ENCODE data around the gene ARFIP1.

ARFIP1 gene

GRCh38 chr4:152921284-152921683 is 141.5 kb downstream of the ARFIP1 start:
- Histone ChIP-seq H3K79me1 (ENCODE audit: low read depth, low read length) (no peaks in the 10 kb centered on the region), H3K18ac (ENCODE audit: low read length) (no peak overlapping the region), H3K4me3 (ENCODE audit: low read length in 2 of 2) (no peak overlapping the region), H3K27me3 (ENCODE audit: control insufficient read depth in 3 of 3, insufficient read depth in 3 of 3, low read depth in 1 of 3, low read length in 3 of 3) (no peaks in the 10 kb centered on the region), H3K4ac (ENCODE audit: low read length) (no peak overlapping the region), H3K36me3 (replicated peaks in 1 of 2; ENCODE audit: control insufficient read depth in 2 of 2, insufficient read depth in 2 of 2, low read length in 2 of 2) (peaks cover 0 to 2% of the 10 kb centered on the region in 2 donors), H3K23ac (ENCODE audit: low read depth, low read length, poor library complexity) (no peak overlapping the region), H3K4me1 (ENCODE audit: control insufficient read depth in 2 of 2, insufficient read depth in 1 of 2, low read depth in 1 of 2, low read length in 2 of 2) (no peaks in the 10 kb centered on the region), H2BK15ac (ENCODE audit: low read length) (no peak overlapping the region), H3K4me2 (ENCODE audit: insufficient read depth, low read length, poor library complexity, severe bottlenecking) (no peak overlapping the region), H2BK5ac (ENCODE audit: low read length) (no peak overlapping the region), H2BK120ac (ENCODE audit: low read depth, low read length) (no peak overlapping the region), H3K9me3 (replicated peaks in 1 of 2; ENCODE audit: control insufficient read depth in 2 of 2, insufficient read depth in 1 of 2, low read depth in 1 of 2, low read length in 2 of 2) (peaks cover 8 to 29% of the 10 kb centered on the region in 2 donors), H3K14ac (ENCODE audit: low read length) (no peak overlapping the region), H3K9ac (ENCODE audit: low read depth, low read length, poor library complexity) (no peak overlapping the region), H3K27ac (replicated peaks; ENCODE audit: low read length) (no peak overlapping the region), H2BK12ac (ENCODE audit: low read length) (no peak overlapping the region), H4K8ac (ENCODE audit: low read depth, low read length) (no peak overlapping the region), H2AK5ac (ENCODE audit: low read depth, low read length) (no peak overlapping the region), H4K91ac (ENCODE audit: low read depth, low read length, poor library complexity) (no peak overlapping the region), H2AFZ (ENCODE audit: low read length) (no peak overlapping the region)
- DNase-seq (ENCODE audit: low spot score) = no peak

GRCh38 chr4:152925851-152926250 is 146.1 kb downstream of the ARFIP1 start:
- no peak for DNase-seq (ENCODE audit: low spot score)
- no peaks in the 10 kb centered on the region for H3K27me3 ChIP-seq (ENCODE audit: control insufficient read depth in 3 of 3, insufficient read depth in 3 of 3, low read depth in 1 of 3, low read length in 3 of 3)
- H3K79me1 ChIP-seq (ENCODE audit: low read depth, low read length) = no peaks in the 10 kb centered on the region
- H3K4me2 ChIP-seq (ENCODE audit: insufficient read depth, low read length, poor library complexity, severe bottlenecking) = no peak overlapping the region
- no peaks in the 10 kb centered on the region for H3K9me3 ChIP-seq (replicated peaks in 1 of 2; ENCODE audit: control insufficient read depth in 2 of 2, insufficient read depth in 1 of 2, low read depth in 1 of 2, low read length in 2 of 2)
- H2BK12ac ChIP-seq (ENCODE audit: low read length) = no peak overlapping the region
- H2AK5ac ChIP-seq (ENCODE audit: low read depth, low read length) = no peak overlapping the region
- H3K9ac ChIP-seq (ENCODE audit: low read depth, low read length, poor library complexity) = no peak overlapping the region
- no peak overlapping the region for H2BK120ac ChIP-seq (ENCODE audit: low read depth, low read length)
- WGBS, 2 donors (ENCODE audit: extremely low coverage in 2 of 2, insufficient read length in 2 of 2, insufficient replicate concordance in 1 of 2) = no CpG with 5 or more reads among the region's 1 CpG
- H2BK5ac ChIP-seq (ENCODE audit: low read length) = no peak overlapping the region
- H2BK15ac ChIP-seq (ENCODE audit: low read length) = no peak overlapping the region
- no peak overlapping the region for H3K4me3 ChIP-seq (ENCODE audit: low read length in 2 of 2)
- no peak overlapping the region for H3K18ac ChIP-seq (ENCODE audit: low read length)
- no peak overlapping the region for H3K4ac ChIP-seq (ENCODE audit: low read length)
- H4K8ac ChIP-seq (ENCODE audit: low read depth, low read length) = no peak overlapping the region
- peaks cover 2 to 3% of the 10 kb centered on the region in 2 donors for H3K4me1 ChIP-seq (ENCODE audit: control insufficient read depth in 2 of 2, insufficient read depth in 1 of 2, low read depth in 1 of 2, low read length in 2 of 2)
- no peak overlapping the region for H3K27ac ChIP-seq (replicated peaks; ENCODE audit: low read length)
- no peak overlapping the region for H2AFZ ChIP-seq (ENCODE audit: low read length)
- H4K91ac ChIP-seq (ENCODE audit: low read depth, low read length, poor library complexity) = no peak overlapping the region
- H3K23ac ChIP-seq (ENCODE audit: low read depth, low read length, poor library complexity) = no peak overlapping the region
- H3K14ac ChIP-seq (ENCODE audit: low read length) = no peak overlapping the region
- H3K36me3 ChIP-seq (replicated peaks in 1 of 2; ENCODE audit: control insufficient read depth in 2 of 2, insufficient read depth in 2 of 2, low read length in 2 of 2) = no peaks in the 10 kb centered on the region

GRCh38 chr4:152926959-152927358 is 147.2 kb downstream of the ARFIP1 start:
- Histone ChIP-seq H3K4me3 (ENCODE audit: low read length in 2 of 2) (no peak overlapping the region), H3K9ac (ENCODE audit: low read depth, low read length, poor library complexity) (no peak overlapping the region), H2BK12ac (ENCODE audit: low read length) (no peak overlapping the region), H4K8ac (ENCODE audit: low read depth, low read length) (no peak overlapping the region), H2BK15ac (ENCODE audit: low read length) (no peak overlapping the region), H3K4me1 (ENCODE audit: control insufficient read depth in 2 of 2, insufficient read depth in 1 of 2, low read depth in 1 of 2, low read length in 2 of 2) (peaks cover 2 to 3% of the 10 kb centered on the region in 2 donors), H2BK120ac (ENCODE audit: low read depth, low read length) (no peak overlapping the region), H3K79me1 (ENCODE audit: low read depth, low read length) (no peaks in the 10 kb centered on the region), H3K14ac (ENCODE audit: low read length) (no peak overlapping the region), H2AK5ac (ENCODE audit: low read depth, low read length) (no peak overlapping the region), H3K4ac (ENCODE audit: low read length) (no peak overlapping the region), H3K27me3 (ENCODE audit: control insufficient read depth in 3 of 3, insufficient read depth in 3 of 3, low read depth in 1 of 3, low read length in 3 of 3) (no peaks in the 10 kb centered on the region), H4K91ac (ENCODE audit: low read depth, low read length, poor library complexity) (no peak overlapping the region), H3K18ac (ENCODE audit: low read length) (no peak overlapping the region), H3K9me3 (replicated peaks in 1 of 2; ENCODE audit: control insufficient read depth in 2 of 2, insufficient read depth in 1 of 2, low read depth in 1 of 2, low read length in 2 of 2) (no peaks in the 10 kb centered on the region), H3K27ac (replicated peaks; ENCODE audit: low read length) (no peak overlapping the region), H3K23ac (ENCODE audit: low read depth, low read length, poor library complexity) (no peak overlapping the region), H3K36me3 (replicated peaks in 1 of 2; ENCODE audit: control insufficient read depth in 2 of 2, insufficient read depth in 2 of 2, low read length in 2 of 2) (no peaks in the 10 kb centered on the region), H2BK5ac (ENCODE audit: low read length) (no peak overlapping the region), H3K4me2 (ENCODE audit: insufficient read depth, low read length, poor library complexity, severe bottlenecking) (no peak overlapping the region), H2AFZ (ENCODE audit: low read length) (no peak overlapping the region)
- no peak for DNase-seq (ENCODE audit: low spot score)
- no CpG with 5 or more reads among the region's 4 CpGs for WGBS, 2 donors (ENCODE audit: extremely low coverage in 2 of 2, insufficient read length in 2 of 2, insufficient replicate concordance in 1 of 2)

- no peak overlapping the region for H2BK15ac ChIP-seq (ENCODE audit: low read length)
- H3K4ac ChIP-seq (ENCODE audit: low read length) = no peak overlapping the region
- H3K27ac ChIP-seq (replicated peaks; ENCODE audit: low read length) = no peak overlapping the region
- no peak overlapping the region for H4K8ac ChIP-seq (ENCODE audit: low read depth, low read length)
- no peaks in the 10 kb centered on the region for H3K9me3 ChIP-seq (replicated peaks in 1 of 2; ENCODE audit: control insufficient read depth in 2 of 2, insufficient read depth in 1 of 2, low read depth in 1 of 2, low read length in 2 of 2)
- H3K4me1 ChIP-seq (ENCODE audit: control insufficient read depth in 2 of 2, insufficient read depth in 1 of 2, low read depth in 1 of 2, low read length in 2 of 2) = peaks cover 2 to 3% of the 10 kb centered on the region in 2 donors
- H2BK120ac ChIP-seq (ENCODE audit: low read depth, low read length) = no peak overlapping the region
- H4K91ac ChIP-seq (ENCODE audit: low read depth, low read length, poor library complexity) = no peak overlapping the region
- peaks cover 0 to 3% (median 0%) of the 10 kb centered on the region in 3 experiments for H3K27me3 ChIP-seq (ENCODE audit: control insufficient read depth in 3 of 3, insufficient read depth in 3 of 3, low read depth in 1 of 3, low read length in 3 of 3)
- no CpG with 5 or more reads among the region's 3 CpGs for WGBS, 2 donors (ENCODE audit: extremely low coverage in 2 of 2, insufficient read length in 2 of 2, insufficient replicate concordance in 1 of 2)
- H2AFZ ChIP-seq (ENCODE audit: low read length) = no peak overlapping the region
- no peak overlapping the region for H3K23ac ChIP-seq (ENCODE audit: low read depth, low read length, poor library complexity)
- no peaks in the 10 kb centered on the region for H3K36me3 ChIP-seq (replicated peaks in 1 of 2; ENCODE audit: control insufficient read depth in 2 of 2, insufficient read depth in 2 of 2, low read length in 2 of 2)
- peak overlapping the region in 1 of 2 donors; percentile 41 for H3K4me3 ChIP-seq (ENCODE audit: low read length in 2 of 2)
- H2BK5ac ChIP-seq (ENCODE audit: low read length) = no peak overlapping the region
- no peak overlapping the region for H3K9ac ChIP-seq (ENCODE audit: low read depth, low read length, poor library complexity)
- H3K4me2 ChIP-seq (ENCODE audit: insufficient read depth, low read length, poor library complexity, severe bottlenecking) = no peak overlapping the region
- no peak overlapping the region for H2BK12ac ChIP-seq (ENCODE audit: low read length)
- no peak overlapping the region for H3K14ac ChIP-seq (ENCODE audit: low read length)
- no peak for DNase-seq (ENCODE audit: low spot score)
- no peak overlapping the region for H3K18ac ChIP-seq (ENCODE audit: low read length)
- no peak overlapping the region for H2AK5ac ChIP-seq (ENCODE audit: low read depth, low read length)
- H3K79me1 ChIP-seq (ENCODE audit: low read depth, low read length) = no peaks in the 10 kb centered on the region
Observed at GRCh38 chr4:152927737-152928136, 148.0 kb downstream of the ARFIP1 start.

Data from neuronal stem cell (in vitro differentiated cells).